Measurements from ENCODE around the gene PLEKHN1. TPM values are rescaled to one million over a fixed set of nuclear protein-coding genes. Genes with fewer than 3 reads are reported as not detected.

The PLEKHN1 gene
- total and polyA plus RNA-seq, 2 experiments from 2014 or later, result 0.60 to 2.4 TPM

DNA sequence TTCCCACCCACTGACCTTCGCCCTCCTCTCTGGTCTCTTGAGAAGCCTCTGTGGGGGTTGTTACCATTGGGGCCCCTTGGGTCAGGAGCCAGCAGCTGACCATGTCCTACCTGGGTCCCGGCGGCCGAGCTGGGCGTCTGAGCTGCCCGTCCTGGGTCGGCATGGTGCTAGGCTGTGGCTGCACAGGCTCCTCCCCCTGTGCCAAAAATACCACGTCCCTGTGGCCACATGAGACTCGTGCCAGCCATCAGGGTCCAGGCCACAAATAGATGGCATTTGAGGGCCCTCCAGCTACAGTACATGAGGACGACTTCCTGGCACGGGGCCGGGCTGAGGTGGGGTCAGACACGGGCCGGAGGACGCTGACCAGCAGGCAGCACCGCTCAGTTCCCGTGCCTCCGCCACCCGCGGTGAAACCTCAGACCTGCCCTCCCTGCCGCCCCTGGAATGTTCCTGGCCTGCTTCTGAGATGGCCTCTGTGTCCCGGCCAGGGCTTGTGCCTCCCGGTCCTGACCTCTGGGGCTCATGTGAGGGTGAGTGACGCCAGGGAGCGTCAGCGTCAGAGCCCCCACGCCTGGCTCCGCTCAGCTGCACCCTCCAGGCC lies 15.8 kb downstream of the PLEKHN1 start, which contains the start of gene PERM1:
TSS of gene PERM1 (minus strand) at position 139 of the 604 bp plus-strand sequence. CDS start 1,064 bp downstream, outside the sequence.
- Histone ChIP-seq H3K9me3 (ENCODE audit: low read depth) (no peaks in the 10 kb centered on the region), H4K20me1 (ENCODE audit: insufficient read depth, poor library complexity, severe bottlenecking) (no peaks in the 10 kb centered on the region), H3K27me3 (peaks cover 5% of the 10 kb centered on the region), H3K27ac (no peak within 1 kb of the TSS), H3K4me3 (no peak within 1 kb of the TSS), H3K36me3 (replicated peaks; ENCODE audit: insufficient read depth, low read depth) (no peaks in the 10 kb centered on the region), H2AFZ (no peak within 1 kb of the TSS), H3K9me2 (replicated peaks; ENCODE audit: insufficient read depth) (no peaks in the 10 kb centered on the region), H3K4me2 (no peak within 1 kb of the TSS), H3K79me2 (no peaks in the 10 kb centered on the region), H3K4me1 (ENCODE audit: insufficient read depth) (no peaks in the 10 kb centered on the region)
- DNase-seq (ENCODE audit: low spot score), result no peak
- TF ChIP-seq EZH2 (IDR thresholded peaks at IDR 0.05; ENCODE audit: borderline replicate concordance) (no peak), EZH2phosphoT487 (IDR thresholded peaks at IDR 0.05; ENCODE audit: low read depth, severe bottlenecking, unreplicated experiment) (no peak), CTCF (IDR thresholded peaks at IDR 0.05; ENCODE audit: poor library complexity) (no peak)
- WGBS (ENCODE audit: low lambda C conversion rate, missing lambda C conversion rate), result 82% methylated on average over 28 of the region's 28 CpGs

GRCh38 chr1:982765-983436 lies 16.6 kb downstream of the PLEKHN1 start:
- no peaks in the 10 kb centered on the region for H3K36me3 ChIP-seq (replicated peaks; ENCODE audit: insufficient read depth, low read depth)
- H3K27ac ChIP-seq, result no peak overlapping the region
- no peak for TF ChIP-seq EZH2 (IDR thresholded peaks at IDR 0.05; ENCODE audit: borderline replicate concordance)
- TF ChIP-seq CTCF (IDR thresholded peaks at IDR 0.05; ENCODE audit: poor library complexity), result no peak
- no peak for TF ChIP-seq EZH2phosphoT487 (IDR thresholded peaks at IDR 0.05; ENCODE audit: low read depth, severe bottlenecking, unreplicated experiment)
- no peak overlapping the region for H2AFZ ChIP-seq
- DNase-seq (ENCODE audit: low spot score), result no peak
- H3K9me3 ChIP-seq (ENCODE audit: low read depth), result no peaks in the 10 kb centered on the region
- no peaks in the 10 kb centered on the region for H3K9me2 ChIP-seq (replicated peaks; ENCODE audit: insufficient read depth)
- H3K4me2 ChIP-seq, result no peak overlapping the region
- H3K4me3 ChIP-seq, result no peak overlapping the region
- H4K20me1 ChIP-seq (ENCODE audit: insufficient read depth, poor library complexity, severe bottlenecking), result no peaks in the 10 kb centered on the region
- WGBS (ENCODE audit: low lambda C conversion rate, missing lambda C conversion rate), result 91% methylated on average over 41 of the region's 43 CpGs
- H3K4me1 ChIP-seq (ENCODE audit: insufficient read depth), result no peaks in the 10 kb centered on the region
- H3K27me3 ChIP-seq, result peaks cover 5% of the 10 kb centered on the region
- H3K79me2 ChIP-seq, result no peaks in the 10 kb centered on the region

DNA sequence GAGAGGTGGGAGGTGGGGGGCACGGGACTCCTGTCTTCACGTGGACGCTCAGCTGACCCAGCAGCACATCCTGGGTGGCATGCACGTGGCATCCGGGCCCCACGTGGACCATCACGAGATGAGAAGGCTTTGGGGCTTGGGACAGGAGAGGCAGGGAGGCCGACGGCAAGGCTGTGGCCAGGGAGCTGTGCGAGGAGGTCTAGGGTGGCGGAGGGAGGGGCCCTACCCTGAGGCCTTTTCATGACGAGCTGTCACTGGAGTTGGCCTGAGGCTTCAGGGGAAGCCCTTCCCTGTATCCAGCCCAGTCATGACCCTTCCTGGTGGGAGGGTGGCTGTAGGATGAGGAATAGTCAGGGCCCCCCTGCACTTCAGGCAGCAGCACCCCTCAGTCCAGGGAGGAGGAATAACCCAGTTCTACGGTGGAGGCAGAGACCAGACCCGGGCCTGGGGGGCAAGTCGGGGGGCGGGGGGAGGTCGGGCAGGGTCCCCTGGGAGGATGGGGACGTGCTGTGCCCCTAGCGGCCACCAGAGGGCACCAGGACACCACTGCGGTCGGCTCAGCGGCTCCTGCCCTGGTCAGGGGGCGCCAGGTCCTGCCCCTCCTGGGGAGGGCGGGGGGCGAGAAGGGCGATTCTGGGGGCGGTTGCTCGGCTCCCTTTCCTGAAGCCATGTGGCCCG lies 17.7 kb downstream of the PLEKHN1 start:
- DNase-seq (ENCODE audit: low spot score), result peak; percentile 69
- Histone ChIP-seq H2AFZ (peak overlapping the region; percentile 60), H3K4me1 (ENCODE audit: insufficient read depth) (no peaks in the 10 kb centered on the region), H3K27me3 (peaks cover 5% of the 10 kb centered on the region), H3K27ac (no peak overlapping the region), H3K9me2 (replicated peaks; ENCODE audit: insufficient read depth) (no peaks in the 10 kb centered on the region), H4K20me1 (ENCODE audit: insufficient read depth, poor library complexity, severe bottlenecking) (no peaks in the 10 kb centered on the region), H3K79me2 (no peaks in the 10 kb centered on the region), H3K4me2 (peak overlapping the region; percentile 95), H3K4me3 (no peak overlapping the region), H3K9me3 (ENCODE audit: low read depth) (no peaks in the 10 kb centered on the region), H3K36me3 (replicated peaks; ENCODE audit: insufficient read depth, low read depth) (no peaks in the 10 kb centered on the region)
- 32% methylated on average over 20 of the region's 29 CpGs for WGBS (ENCODE audit: low lambda C conversion rate, missing lambda C conversion rate)
- peak; percentile 96 for TF ChIP-seq CTCF (IDR thresholded peaks at IDR 0.05; ENCODE audit: poor library complexity)
- no peak for TF ChIP-seq EZH2phosphoT487 (IDR thresholded peaks at IDR 0.05; ENCODE audit: low read depth, severe bottlenecking, unreplicated experiment)

Data from hepatocyte (in vitro differentiated cells).